A673 (cell line): ENCODE data around the gene TAS1R1. TPM values are rescaled to one million over a fixed set of nuclear protein-coding genes. Genes with fewer than 3 reads are reported as not detected.

Experiments used
- BruUV-seq: library from RNA; stranded (reverse); fragments of 400-500 nt; replicated peaks from 2 replicates; lab custom pipeline; 2021; lab: Mats Ljungman, UMichigan
- CTCF ChIA-PET: fragments of 300-600 bp; sonication (Branson Sonifier 250); formaldehyde crosslinking; loops from one replicate; lab custom pipeline; 2022; ENCODE audit warnings: antibody characterized with exemption; lab: Charles Lee
- POLR2A ChIA-PET: fragments of 300-600 bp; sonication (Branson Sonifier 250); formaldehyde crosslinking; loops from one replicate; lab custom pipeline; 2022; ENCODE audit warnings: antibody characterized with exemption; ENCODE audit not compliant: low non-redundant PET; lab: Charles Lee
- DNase-seq: peaks from one replicate; pipeline ENCODE4 v3.0.0-alpha.2; 2015; ENCODE audit warnings: low spot score
- H3K27ac ChIP-seq: fragments of 200-600 bp; sonication (generic); 2 replicates; pipeline ENCODE4 v1.5.1; 2016; ENCODE audit warnings: mixed run types, low read depth, mild to moderate bottlenecking, mixed read lengths, antibody characterized with exemption, low read length; ENCODE audit not compliant: poor library complexity, severe bottlenecking
- H3K27me3 ChIP-seq: fragments of 200-600 bp; sonication (generic); replicated peaks from 2 replicates; pipeline ENCODE4 v1.6.1; 2017; ENCODE audit warnings: mixed run types, low read depth, mild to moderate bottlenecking, mixed read lengths, antibody characterized with exemption, low read length; ENCODE audit not compliant: insufficient read depth, poor library complexity
- H3K36me3 ChIP-seq: fragments of 200-600 bp; sonication (generic); 2 replicates; pipeline ENCODE4 v1.6.1; 2016; ENCODE audit warnings: mixed run types, mild to moderate bottlenecking, mixed read lengths, antibody characterized with exemption, low read length; ENCODE audit not compliant: insufficient read depth, poor library complexity, severe bottlenecking
- H3K4me1 ChIP-seq: fragments of 200-600 bp; sonication (generic); 2 replicates; pipeline ENCODE4 v1.6.1; 2017; ENCODE audit warnings: mixed run types, mild to moderate bottlenecking, mixed read lengths, antibody characterized with exemption, low read length; ENCODE audit not compliant: insufficient read depth, poor library complexity, severe bottlenecking
- H3K4me3 ChIP-seq: fragments of 200-600 bp; sonication (generic); 2 replicates; pipeline ENCODE4 v1.5.1; 2016; ENCODE audit warnings: low read depth, mixed run types, mild to moderate bottlenecking, mixed read lengths, low read length; ENCODE audit not compliant: poor library complexity, severe bottlenecking
- H3K9me3 ChIP-seq: fragments of 200-600 bp; sonication (generic); 2 replicates; pipeline ENCODE4 v1.6.1; 2016; ENCODE audit warnings: mixed run types, low read depth, mild to moderate bottlenecking, mixed read lengths, antibody characterized with exemption, low read length; ENCODE audit not compliant: poor library complexity, severe bottlenecking
- CTCF ChIP-seq: fragments of 300-800, 200-600 bp; sonication (generic); conservative IDR thresholded peaks from 2 replicates; pipeline ENCODE4 v1.5.1; 2017; ENCODE audit warnings: low read depth, mild to moderate bottlenecking, antibody characterized with exemption, low read length, moderate library complexity, mixed read lengths
- EZH2 ChIP-seq: fragments of 200-600 bp; sonication (generic); IDR thresholded peaks from 2 replicates; pipeline ENCODE4 v1.6.1; 2017; ENCODE audit warnings: borderline replicate concordance, low read depth, mild to moderate bottlenecking, mixed read lengths, antibody characterized with exemption, low read length; ENCODE audit not compliant: poor library complexity, severe bottlenecking
- intact Hi-C: fragments of 100-400 bp; cut with micrococcal nuclease; formaldehyde crosslinking; loops from one replicate; pipeline ENCODE4 v1.10.0; 2022; ENCODE audit not compliant: unreplicated experiment
- total RNA-seq: library from RNA; stranded (reverse); gene quantifications from 2 replicates; pipeline ENCODE4 v1.2.3, GENCODE V29; 2021

TAS1R1 gene
- total RNA-seq, 1 experiment from 2014 or later: not detected

GRCh38 chr1:6628971-6629479 is 73.9 kb downstream of the TAS1R1 start:
- intact Hi-C loops: no loop called here
- H3K27ac ChIP-seq: no peak overlapping the region
- no TSS peak for BruUV-seq
- ChIA-PET POLR2A (no interaction called here), CTCF (no interaction called here)
- no peaks in the 10 kb centered on the region for H3K27me3 ChIP-seq
- H3K4me1 ChIP-seq: peaks cover 4% of the 10 kb centered on the region
- no peak for DNase-seq
- no peak overlapping the region for H3K4me3 ChIP-seq
- no peaks in the 10 kb centered on the region for H3K9me3 ChIP-seq
- TF ChIP-seq EZH2: no peak
- no peak for TF ChIP-seq CTCF
- peaks cover 51% of the 10 kb centered on the region for H3K36me3 ChIP-seq

Other genes starting within 250 kb of the TAS1R1 start
- gene ACOT7, start 161.5 kb upstream of the TAS1R1 start, total RNA-seq: 129 and 132 TPM in 2 replicates
- not detected in 2 replicates for gene HES2, start 135.4 kb upstream of the TAS1R1 start, total RNA-seq
- not detected in 2 replicates for gene ESPN, start 130.5 kb upstream of the TAS1R1 start, total RNA-seq
- gene TNFRSF25, start 89.1 kb upstream of the TAS1R1 start, total RNA-seq: 0.97 and 1.5 TPM in 2 replicates
- gene PLEKHG5, start 63.6 kb upstream of the TAS1R1 start, total RNA-seq: 0.86 and 2.3 TPM in 2 replicates
- gene NOL9, start 794 bp upstream of the TAS1R1 start, total RNA-seq: 48.5 and 55.6 TPM in 2 replicates
- 29.9 and 35.3 TPM in 2 replicates for gene ZBTB48, start 24.7 kb downstream of the TAS1R1 start, total RNA-seq
- 29.4 and 38.0 TPM in 2 replicates for gene KLHL21, start 47.6 kb downstream of the TAS1R1 start, total RNA-seq
- 37.8 and 44.2 TPM in 2 replicates for gene PHF13, start 58.4 kb downstream of the TAS1R1 start, total RNA-seq
- 23.6 and 27.9 TPM in 2 replicates for gene THAP3, start 69.6 kb downstream of the TAS1R1 start, total RNA-seq
- 94.2 and 106 TPM in 2 replicates for gene DNAJC11, start 146.5 kb downstream of the TAS1R1 start, total RNA-seq
- 85.2 and 92.2 TPM in 2 replicates for gene CAMTA1, start 230.1 kb downstream of the TAS1R1 start, total RNA-seq